Measurements from ENCODE around the gene CYB5RL.

Gene CYB5RL

DNA sequence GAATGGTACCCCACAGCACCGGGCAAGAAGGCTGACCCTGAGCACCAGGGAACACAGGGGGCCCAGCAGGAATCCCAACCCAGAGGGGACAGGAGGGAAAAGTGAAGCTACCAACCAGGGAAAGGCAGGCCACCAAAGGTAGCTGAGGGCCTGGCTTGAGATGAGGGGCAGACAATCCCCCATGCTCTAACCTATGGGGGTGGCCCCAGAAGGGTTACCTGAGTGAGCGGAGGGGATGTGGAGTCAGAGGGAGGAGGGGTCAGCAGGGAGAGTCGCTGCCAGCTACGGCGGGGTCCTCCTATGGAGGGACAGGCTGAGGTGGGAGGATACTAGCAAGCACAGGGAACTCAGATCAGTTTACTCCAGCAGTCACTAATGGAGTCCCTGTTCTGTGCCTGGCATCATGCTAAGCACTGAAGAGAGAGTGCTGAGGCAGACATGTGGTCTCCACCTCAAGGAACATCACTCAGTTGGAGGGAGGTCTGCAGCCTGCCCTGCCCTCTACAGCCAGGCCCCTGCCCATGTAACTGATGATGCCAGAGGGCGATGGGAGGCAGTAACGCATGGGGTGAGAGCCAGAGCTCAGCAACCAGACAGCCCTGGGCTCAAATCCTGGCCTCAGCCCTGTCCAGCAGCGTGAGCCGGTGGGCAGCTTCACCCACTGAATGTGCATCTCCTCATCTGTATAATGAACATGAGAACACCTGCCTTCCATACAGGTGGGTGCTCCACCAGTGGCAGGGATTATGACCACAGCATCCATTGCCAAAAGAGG lies 21.3 kb downstream of the CYB5RL start:
- no CpG with 5 or more reads among the region's 9 CpGs for WGBS (ENCODE audit: extremely low coverage, insufficient coverage, low lambda C conversion rate)
- no peak overlapping the region for H3K4me2 ChIP-seq (ENCODE audit: low read length)

DNA sequence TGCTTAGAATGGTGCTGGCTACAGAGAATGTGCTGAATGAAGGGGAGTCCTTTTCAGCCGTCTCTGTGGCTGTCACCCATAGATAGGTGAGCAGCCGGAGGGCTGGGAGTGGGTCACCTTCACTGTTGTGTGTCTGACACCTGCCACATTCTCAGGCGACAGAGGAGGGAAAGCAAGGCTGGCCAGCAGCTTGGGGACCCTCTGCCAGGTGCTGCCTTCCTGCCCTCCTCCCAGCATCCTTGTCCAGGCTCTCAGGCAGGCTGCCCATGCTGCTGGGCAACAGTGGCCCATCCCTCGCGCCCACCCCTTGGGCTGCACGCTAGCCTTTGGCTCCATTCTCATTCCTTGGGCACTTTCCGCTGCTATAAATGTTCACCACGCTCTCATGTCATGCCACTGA lies 22.1 kb downstream of the CYB5RL start:
- H3K36me3 ChIP-seq (ENCODE audit: control insufficient read depth, insufficient read depth, low read length) = no peaks in the 10 kb centered on the region
- H3K23ac ChIP-seq (ENCODE audit: low read length) = no peak overlapping the region
- H3K56ac ChIP-seq (ENCODE audit: low read length) = no peak overlapping the region
- H3K27me3 ChIP-seq (ENCODE audit: insufficient read depth, low read length, poor library complexity) = no peaks in the 10 kb centered on the region
- no peak overlapping the region for H3K18ac ChIP-seq (ENCODE audit: low read length)
- H2BK15ac ChIP-seq (replicated peaks; ENCODE audit: low read depth) = no peak overlapping the region
- H3K9ac ChIP-seq (ENCODE audit: low read length) = no peak overlapping the region
- no peak overlapping the region for H4K5ac ChIP-seq (ENCODE audit: low read length)
- H2BK5ac ChIP-seq (ENCODE audit: low read length) = no peak overlapping the region
- no peak overlapping the region for H3K27ac ChIP-seq (ENCODE audit: low read depth, low read length)
- H4K8ac ChIP-seq (ENCODE audit: low read depth, low read length) = no peak overlapping the region
- WGBS (ENCODE audit: extremely low coverage, insufficient coverage, low lambda C conversion rate) = no CpG with 5 or more reads among the region's 8 CpGs
- no peak overlapping the region for H3K4me2 ChIP-seq (ENCODE audit: low read length)
- H3K4me3 ChIP-seq (ENCODE audit: low read length) = no peak overlapping the region
- no peak overlapping the region for H2BK120ac ChIP-seq (ENCODE audit: low read depth, low read length)
- H3K4me1 ChIP-seq (ENCODE audit: control insufficient read depth, low read depth, low read length) = no peaks in the 10 kb centered on the region
- no peak overlapping the region for H2AK5ac ChIP-seq (ENCODE audit: low read length)
- H3K79me2 ChIP-seq (ENCODE audit: control insufficient read depth, insufficient read depth, low read length) = no peaks in the 10 kb centered on the region
- no peak overlapping the region for H3K4ac ChIP-seq (ENCODE audit: low read depth, low read length)
- no peaks in the 10 kb centered on the region for H3K79me1 ChIP-seq (ENCODE audit: low read length)
- no peak for DNase-seq

More for the DNA sequence above, 21.3 kb downstream of the CYB5RL start:
- H3K79me1 ChIP-seq (ENCODE audit: low read length) = no peaks in the 10 kb centered on the region
- no peak overlapping the region for H3K23ac ChIP-seq (ENCODE audit: low read length)
- no peak overlapping the region for H3K4me3 ChIP-seq (ENCODE audit: low read length)
- H3K56ac ChIP-seq (ENCODE audit: low read length) = no peak overlapping the region
- H3K4me1 ChIP-seq (ENCODE audit: control insufficient read depth, low read depth, low read length) = no peaks in the 10 kb centered on the region
- H4K8ac ChIP-seq (ENCODE audit: low read depth, low read length) = no peak overlapping the region
- no peaks in the 10 kb centered on the region for H3K36me3 ChIP-seq (ENCODE audit: control insufficient read depth, insufficient read depth, low read length)
- no peak overlapping the region for H4K5ac ChIP-seq (ENCODE audit: low read length)
- no peak for DNase-seq
- no peak overlapping the region for H2BK5ac ChIP-seq (ENCODE audit: low read length)
- H3K4ac ChIP-seq (ENCODE audit: low read depth, low read length) = no peak overlapping the region
- H3K27ac ChIP-seq (ENCODE audit: low read depth, low read length) = no peak overlapping the region
- no peak overlapping the region for H2AK5ac ChIP-seq (ENCODE audit: low read length)
- H3K27me3 ChIP-seq (ENCODE audit: insufficient read depth, low read length, poor library complexity) = no peaks in the 10 kb centered on the region
- no peak overlapping the region for H2BK120ac ChIP-seq (ENCODE audit: low read depth, low read length)
- H3K18ac ChIP-seq (ENCODE audit: low read length) = no peak overlapping the region
- H3K79me2 ChIP-seq (ENCODE audit: control insufficient read depth, insufficient read depth, low read length) = no peaks in the 10 kb centered on the region
- no peak overlapping the region for H2BK15ac ChIP-seq (replicated peaks; ENCODE audit: low read depth)
- no peak overlapping the region for H3K9ac ChIP-seq (ENCODE audit: low read length)

DNA sequence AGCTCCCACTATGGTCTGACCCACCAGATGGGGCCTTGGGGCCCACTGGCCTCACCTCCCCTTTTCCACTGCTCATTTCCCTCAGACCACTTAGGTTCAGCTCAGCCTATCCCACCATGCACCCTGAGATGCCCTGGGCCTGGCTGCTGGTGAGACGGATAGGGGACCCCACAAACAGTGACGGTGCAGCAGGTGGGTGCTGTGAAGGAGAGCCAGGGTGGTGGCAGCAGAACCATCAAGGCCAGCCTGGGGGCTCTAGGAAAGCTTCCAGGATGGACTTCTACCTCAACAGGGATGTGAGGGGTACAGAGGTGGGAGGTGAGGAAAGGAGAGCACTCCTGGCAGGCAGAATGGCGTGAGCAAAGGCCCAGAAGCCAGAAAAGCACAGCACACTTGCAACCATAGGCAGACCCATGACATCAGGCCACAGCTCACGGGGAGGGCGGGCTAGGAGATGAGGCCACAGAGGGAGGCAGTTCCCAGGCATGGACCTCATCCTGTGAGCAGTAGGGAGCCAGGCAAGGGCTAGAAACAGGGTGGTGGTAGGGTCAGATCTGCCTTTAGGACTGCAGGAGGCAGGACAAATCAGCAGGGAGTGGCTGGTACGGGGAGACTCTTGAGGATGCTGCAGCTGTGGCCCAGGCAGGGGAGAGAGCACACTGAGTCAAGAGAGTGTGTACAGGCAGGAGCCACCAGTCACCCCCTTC lies 23.1 kb downstream of the CYB5RL start:
- H3K9ac ChIP-seq (ENCODE audit: low read length) = no peak overlapping the region
- no peaks in the 10 kb centered on the region for H3K4me1 ChIP-seq (ENCODE audit: control insufficient read depth, low read depth, low read length)
- no CpG with 5 or more reads among the region's 6 CpGs for WGBS (ENCODE audit: extremely low coverage, insufficient coverage, low lambda C conversion rate)
- H3K4ac ChIP-seq (ENCODE audit: low read depth, low read length) = no peak overlapping the region
- no peaks in the 10 kb centered on the region for H3K36me3 ChIP-seq (ENCODE audit: control insufficient read depth, insufficient read depth, low read length)
- DNase-seq = no peak
- no peak overlapping the region for H2BK15ac ChIP-seq (replicated peaks; ENCODE audit: low read depth)
- no peak overlapping the region for H2AK5ac ChIP-seq (ENCODE audit: low read length)
- no peak overlapping the region for H4K8ac ChIP-seq (ENCODE audit: low read depth, low read length)
- H4K5ac ChIP-seq (ENCODE audit: low read length) = no peak overlapping the region
- H3K56ac ChIP-seq (ENCODE audit: low read length) = no peak overlapping the region
- no peak overlapping the region for H3K18ac ChIP-seq (ENCODE audit: low read length)
- no peak overlapping the region for H3K4me2 ChIP-seq (ENCODE audit: low read length)
- H2BK120ac ChIP-seq (ENCODE audit: low read depth, low read length) = no peak overlapping the region
- no peak overlapping the region for H3K23ac ChIP-seq (ENCODE audit: low read length)
- H3K27me3 ChIP-seq (ENCODE audit: insufficient read depth, low read length, poor library complexity) = no peaks in the 10 kb centered on the region
- H2BK5ac ChIP-seq (ENCODE audit: low read length) = no peak overlapping the region
- no peak overlapping the region for H3K4me3 ChIP-seq (ENCODE audit: low read length)
- H3K79me2 ChIP-seq (ENCODE audit: control insufficient read depth, insufficient read depth, low read length) = no peaks in the 10 kb centered on the region
- no peaks in the 10 kb centered on the region for H3K79me1 ChIP-seq (ENCODE audit: low read length)
- no peak overlapping the region for H3K27ac ChIP-seq (ENCODE audit: low read depth, low read length)

DNA sequence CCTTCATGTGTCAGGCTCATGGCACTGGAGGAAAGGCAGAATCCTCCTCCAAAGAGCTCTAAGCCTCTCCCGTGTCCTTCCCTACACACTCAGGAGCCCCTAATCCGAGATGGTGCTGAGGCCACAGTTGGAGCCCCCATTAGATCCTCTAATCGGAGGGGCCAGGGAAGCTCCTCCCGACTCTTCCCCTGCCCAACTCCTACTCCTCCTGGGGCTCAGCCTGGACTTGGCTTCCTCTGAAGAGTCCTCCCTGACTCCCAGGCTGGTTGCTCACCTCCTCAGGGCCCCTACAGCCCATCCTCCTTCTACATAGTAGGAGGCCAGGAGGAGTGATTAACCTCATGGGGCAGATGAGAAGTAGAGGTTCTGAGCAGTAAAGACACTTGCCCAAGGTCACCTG lies 25.7 kb downstream of the CYB5RL start:
- Histone ChIP-seq H3K4ac (ENCODE audit: low read depth, low read length) (no peak overlapping the region), H2BK15ac (replicated peaks; ENCODE audit: low read depth) (no peak overlapping the region), H2AK5ac (ENCODE audit: low read length) (no peak overlapping the region), H3K79me1 (ENCODE audit: low read length) (no peaks in the 10 kb centered on the region), H2BK120ac (ENCODE audit: low read depth, low read length) (no peak overlapping the region), H3K27ac (ENCODE audit: low read depth, low read length) (no peak overlapping the region), H4K5ac (ENCODE audit: low read length) (no peak overlapping the region), H2BK5ac (ENCODE audit: low read length) (no peak overlapping the region), H3K4me1 (ENCODE audit: control insufficient read depth, low read depth, low read length) (no peaks in the 10 kb centered on the region), H3K27me3 (ENCODE audit: insufficient read depth, low read length, poor library complexity) (no peaks in the 10 kb centered on the region), H3K56ac (ENCODE audit: low read length) (no peak overlapping the region), H3K18ac (ENCODE audit: low read length) (no peak overlapping the region), H3K4me2 (ENCODE audit: low read length) (no peak overlapping the region), H3K23ac (ENCODE audit: low read length) (no peak overlapping the region), H3K79me2 (ENCODE audit: control insufficient read depth, insufficient read depth, low read length) (no peaks in the 10 kb centered on the region), H3K36me3 (ENCODE audit: control insufficient read depth, insufficient read depth, low read length) (no peaks in the 10 kb centered on the region), H3K9ac (ENCODE audit: low read length) (no peak overlapping the region), H4K8ac (ENCODE audit: low read depth, low read length) (no peak overlapping the region), H3K4me3 (ENCODE audit: low read length) (no peak overlapping the region)
- no CpG with 5 or more reads among the region's 4 CpGs for WGBS (ENCODE audit: extremely low coverage, insufficient coverage, low lambda C conversion rate)
- no peak for DNase-seq

DNA sequence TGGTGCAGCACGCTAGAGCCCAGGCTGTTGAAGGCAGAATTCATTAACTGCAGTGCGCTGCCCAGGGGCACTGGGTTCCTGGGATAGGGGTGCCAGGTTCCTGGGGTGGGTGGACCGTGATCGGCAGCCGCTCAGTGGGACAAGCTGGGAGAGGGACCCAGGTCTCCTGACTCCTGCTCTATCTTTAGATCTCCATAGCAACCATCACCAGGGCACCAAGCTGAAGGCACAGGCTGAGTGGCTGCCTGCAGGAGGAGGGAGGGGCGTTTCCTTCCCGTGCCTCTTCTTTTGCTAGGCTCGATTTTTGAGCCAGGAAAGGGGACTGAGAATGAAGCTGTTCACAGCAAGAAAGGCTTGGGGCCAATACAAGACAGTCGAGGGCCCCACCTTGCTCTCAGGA lies 26.1 kb downstream of the CYB5RL start:
- no peaks in the 10 kb centered on the region for H3K27me3 ChIP-seq (ENCODE audit: insufficient read depth, low read length, poor library complexity)
- no peak overlapping the region for H3K4me2 ChIP-seq (ENCODE audit: low read length)
- no peak overlapping the region for H2BK5ac ChIP-seq (ENCODE audit: low read length)
- H4K8ac ChIP-seq (ENCODE audit: low read depth, low read length) = no peak overlapping the region
- no peak overlapping the region for H3K4ac ChIP-seq (ENCODE audit: low read depth, low read length)
- H3K79me2 ChIP-seq (ENCODE audit: control insufficient read depth, insufficient read depth, low read length) = no peaks in the 10 kb centered on the region
- H3K27ac ChIP-seq (ENCODE audit: low read depth, low read length) = no peak overlapping the region
- H3K4me1 ChIP-seq (ENCODE audit: control insufficient read depth, low read depth, low read length) = no peaks in the 10 kb centered on the region
- H3K9ac ChIP-seq (ENCODE audit: low read length) = no peak overlapping the region
- WGBS (ENCODE audit: extremely low coverage, insufficient coverage, low lambda C conversion rate) = no CpG with 5 or more reads among the region's 9 CpGs
- H3K36me3 ChIP-seq (ENCODE audit: control insufficient read depth, insufficient read depth, low read length) = no peaks in the 10 kb centered on the region
- no peak overlapping the region for H2BK15ac ChIP-seq (replicated peaks; ENCODE audit: low read depth)
- H2AK5ac ChIP-seq (ENCODE audit: low read length) = no peak overlapping the region
- no peaks in the 10 kb centered on the region for H3K79me1 ChIP-seq (ENCODE audit: low read length)
- H3K56ac ChIP-seq (ENCODE audit: low read length) = no peak overlapping the region
- H3K4me3 ChIP-seq (ENCODE audit: low read length) = no peak overlapping the region
- no peak overlapping the region for H2BK120ac ChIP-seq (ENCODE audit: low read depth, low read length)
- H3K23ac ChIP-seq (ENCODE audit: low read length) = no peak overlapping the region
- no peak overlapping the region for H3K18ac ChIP-seq (ENCODE audit: low read length)
- no peak for DNase-seq
- no peak overlapping the region for H4K5ac ChIP-seq (ENCODE audit: low read length)
